GM18517 (cell line): Measurements from ENCODE around the gene EMC7.
A peak's percentile ranks its signal among the peaks of the same experiment; 100 is the strongest.
"Not testable (repeated sequence)": the region's sequence is repeated elsewhere in the genome, so short reads cannot be mapped to it uniquely, and the experiment has no call there.

Experiments used
- ATAC-seq: cut with Tn5 transposase; IDR thresholded peaks from one replicate; pipeline ENCODE4 v1.9.1; 2021; ENCODE audit warnings: mild to moderate bottlenecking, moderate library complexity; ENCODE audit not compliant: unreplicated experiment

EMC7 gene

DNA sequence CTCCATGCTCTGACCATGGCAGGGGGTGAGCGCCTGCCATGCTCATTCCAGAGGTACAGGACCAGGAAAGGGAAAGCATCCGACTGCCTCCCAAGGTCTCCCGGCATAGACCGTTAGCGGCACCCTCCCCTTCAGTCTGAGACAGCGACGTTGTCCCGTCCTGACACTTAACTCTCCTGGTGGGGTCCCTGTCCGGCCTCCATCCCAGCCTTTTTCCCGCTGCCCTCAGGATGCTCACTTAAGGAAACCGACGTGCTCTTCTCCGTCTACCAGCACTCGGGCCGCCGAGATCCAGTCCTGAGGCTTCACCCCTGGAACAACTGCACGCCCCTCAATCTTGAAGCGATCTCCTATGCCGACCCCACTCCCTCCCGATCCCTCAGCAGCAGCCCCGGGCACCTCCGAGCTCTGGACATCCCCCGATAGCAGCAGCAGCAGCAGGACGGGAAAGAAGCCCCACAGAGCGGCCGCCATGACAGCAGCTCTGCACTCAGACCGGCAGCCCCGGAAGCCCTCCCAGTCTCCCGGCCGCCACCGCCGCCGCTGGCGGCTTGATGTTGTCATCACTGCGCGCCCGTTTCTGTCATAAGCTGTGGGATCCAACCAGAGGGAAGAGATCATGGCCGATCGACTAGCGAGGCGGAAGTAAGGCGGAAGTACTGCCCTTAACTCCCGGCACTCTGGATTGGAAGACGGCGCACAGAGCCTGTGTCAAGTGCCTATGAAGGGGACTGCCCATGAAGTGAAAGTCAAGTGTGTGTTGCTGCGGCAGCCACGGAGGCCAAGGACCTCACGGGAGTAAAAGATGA, at the start of gene EMC7, which contains the start of gene PGBD4:
EMC7 (minus strand) TSS at position 497 of the 809 bp plus-strand sequence; CDS start at position 474, 23 bp downstream.
PGBD4 (plus strand) TSS at position 718 of the 809 bp plus-strand sequence. CDS start 449 bp downstream, outside the sequence.
- ATAC-seq, result peak; percentile 97

DNA sequence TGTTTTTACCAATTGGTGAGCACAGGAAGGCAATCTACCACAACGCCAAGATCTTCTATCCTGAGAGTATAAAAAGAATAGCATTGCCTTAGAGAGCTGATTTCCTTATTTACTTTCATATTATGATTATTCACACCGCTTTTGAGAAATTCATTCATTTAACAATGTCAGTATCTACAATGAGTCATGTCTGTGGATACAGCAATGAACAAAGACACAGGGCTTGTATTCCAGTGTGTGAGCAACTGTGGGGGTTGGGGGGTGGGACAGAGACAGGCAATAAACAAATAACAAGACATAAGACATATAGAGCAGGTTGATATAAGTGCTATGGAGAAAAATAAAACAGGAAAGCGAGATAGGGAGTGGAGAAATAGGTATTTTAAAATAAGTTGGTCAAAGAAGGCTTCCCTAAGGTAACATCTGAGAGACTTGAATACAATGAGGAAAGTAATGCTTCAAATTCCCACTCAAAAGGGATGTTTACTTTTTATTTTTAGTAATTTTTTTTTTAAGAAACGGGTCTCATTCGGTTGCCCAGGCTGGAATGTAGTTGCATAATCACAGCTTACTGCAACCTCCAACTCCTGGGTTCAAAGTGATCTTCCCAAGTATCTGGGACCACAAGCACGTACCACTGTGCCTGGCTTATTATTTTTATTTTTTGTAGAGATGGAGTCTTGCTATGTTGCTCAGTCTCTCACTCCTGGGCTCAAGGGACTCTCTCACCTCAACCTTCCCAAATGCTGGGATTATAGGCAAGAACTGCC, 45.9 kb upstream of the EMC7 start:
- ATAC-seq, result no peak

DNA sequence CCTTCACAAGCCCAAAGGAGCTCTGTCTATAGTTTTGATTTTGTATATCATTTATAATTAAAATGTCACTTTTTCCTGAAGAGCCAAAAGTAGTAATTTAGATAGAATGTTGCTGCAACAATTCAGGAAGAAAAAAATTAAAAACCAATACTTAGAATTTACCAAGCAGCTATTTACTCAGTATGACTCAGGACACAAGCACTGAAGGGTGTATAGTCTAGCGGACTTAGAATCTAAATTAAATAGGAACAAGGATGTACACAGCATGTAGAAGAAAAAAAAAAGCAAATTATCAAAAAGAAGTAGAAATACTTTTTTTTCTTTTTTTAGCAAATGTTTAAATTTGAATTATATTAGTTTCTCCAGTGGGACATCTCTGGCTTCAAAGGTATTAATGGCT, 31.8 kb upstream of the EMC7 start:
- ATAC-seq, result no peak

DNA sequence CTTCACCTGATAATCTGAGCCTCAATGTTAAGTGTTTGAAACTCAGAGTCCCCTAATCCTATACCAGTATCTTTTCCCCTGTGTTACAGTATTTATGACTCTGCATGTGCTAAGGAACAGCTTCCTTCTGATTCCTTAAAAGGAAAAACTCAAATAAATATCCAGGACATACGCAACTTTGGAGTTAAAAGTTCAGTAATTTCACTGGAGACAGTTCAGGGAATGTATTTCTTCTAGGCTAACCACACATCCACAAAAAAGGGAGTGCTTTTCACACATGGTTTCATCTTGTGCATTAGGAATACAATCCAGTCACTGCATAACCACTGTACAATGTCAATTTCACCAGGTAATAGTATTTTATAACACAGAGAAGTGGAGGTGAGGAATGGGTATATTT, 31.2 kb upstream of the EMC7 start:
- no peak for ATAC-seq

DNA sequence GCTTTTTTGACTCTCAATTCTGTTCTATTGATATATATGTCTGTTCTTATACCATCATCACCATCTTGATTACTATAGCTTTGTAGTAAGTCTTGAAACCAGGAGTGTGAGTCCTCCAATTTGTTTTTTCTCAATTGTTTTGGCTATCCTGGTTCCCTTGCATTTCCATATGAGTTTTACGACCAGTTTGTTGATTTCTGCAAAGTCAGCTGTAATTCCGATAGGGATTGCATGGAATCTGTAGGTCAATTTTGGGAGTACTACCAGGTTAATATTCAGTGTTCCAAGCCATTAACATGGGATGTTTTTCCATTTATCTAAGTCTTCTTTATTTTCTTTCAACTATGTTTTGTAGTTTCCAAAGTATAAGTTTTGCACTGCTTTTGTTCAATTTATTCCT, 27.2 kb upstream of the EMC7 start:
- no peak for ATAC-seq

DNA sequence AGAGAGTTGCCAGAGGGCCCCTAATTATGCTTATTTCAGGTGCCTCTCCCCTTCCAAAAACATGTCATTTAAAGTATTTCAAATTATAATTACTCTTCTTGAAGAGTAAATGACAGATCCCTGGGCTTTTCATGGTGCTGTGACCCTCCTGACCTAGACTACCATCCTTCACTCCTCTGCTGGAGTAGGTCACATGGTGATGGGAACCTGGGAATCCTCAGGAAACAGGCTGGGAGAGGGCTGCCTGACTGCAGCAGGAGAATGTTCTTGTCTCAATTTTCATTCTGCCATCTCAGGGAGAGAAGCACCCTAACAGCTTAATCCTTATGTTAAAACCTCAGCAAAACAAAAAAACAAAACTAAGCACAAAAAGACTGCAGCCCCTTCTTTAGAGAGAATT, 24.9 kb upstream of the EMC7 start:
- ATAC-seq, result no peak

DNA sequence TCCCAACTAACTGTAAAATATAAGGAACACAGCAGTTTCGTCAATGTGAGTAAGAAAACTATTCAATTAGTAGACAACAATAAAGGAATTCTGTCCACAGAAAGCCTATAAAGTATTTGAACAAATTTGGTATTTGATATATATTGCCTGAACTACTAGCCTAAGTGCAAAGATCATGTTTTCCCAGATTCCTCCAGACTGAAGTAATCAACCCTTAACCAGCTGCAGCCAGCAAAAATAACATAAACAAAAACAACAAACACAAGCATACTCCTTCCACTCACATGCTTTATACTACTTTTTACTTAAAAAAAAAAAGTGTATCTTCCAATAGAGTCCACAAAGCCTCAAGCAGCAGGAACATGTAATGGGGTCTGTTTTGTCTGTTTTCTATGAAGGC, 24.3 kb upstream of the EMC7 start:
- ATAC-seq, result no peak

DNA sequence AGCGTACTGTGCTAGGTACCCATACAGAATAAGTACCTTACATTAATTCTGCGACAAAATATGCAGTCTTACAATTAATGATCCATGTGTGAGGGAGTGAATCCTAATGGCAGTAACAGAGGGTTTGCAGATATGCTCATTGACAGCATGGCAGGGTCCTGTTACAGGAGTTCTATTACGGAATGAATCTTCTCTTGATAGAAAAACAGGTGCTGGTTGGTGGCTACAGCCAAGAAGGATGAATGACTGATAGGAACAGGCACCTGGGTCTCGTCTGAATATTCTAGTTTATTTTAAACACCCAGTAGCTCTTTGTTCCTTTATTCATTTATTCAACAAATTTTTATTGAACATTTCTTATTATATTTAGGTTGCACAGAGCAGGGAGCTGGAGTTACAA, 23.0 kb upstream of the EMC7 start:
- ATAC-seq, result no peak

DNA sequence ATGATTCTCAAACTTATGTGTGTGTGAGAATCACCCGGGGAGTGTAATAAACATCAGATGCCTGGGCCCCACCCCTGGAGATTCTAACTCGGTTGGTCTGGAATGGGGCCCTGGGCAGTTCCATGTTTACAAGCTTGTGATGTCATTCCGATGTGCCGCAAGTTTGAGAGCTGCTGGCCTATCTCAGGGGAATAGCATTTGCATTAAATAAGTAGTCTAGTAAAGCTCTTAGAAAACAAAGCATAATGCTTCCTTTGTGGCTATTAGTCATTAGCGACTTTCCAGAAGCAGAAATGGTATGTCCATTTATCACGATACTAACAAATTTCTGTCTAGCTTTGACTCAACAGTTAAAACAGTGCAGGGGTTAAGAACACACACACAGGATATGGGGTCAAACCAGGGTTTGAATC, 21.1 kb upstream of the EMC7 start:
- ATAC-seq, result no peak

DNA sequence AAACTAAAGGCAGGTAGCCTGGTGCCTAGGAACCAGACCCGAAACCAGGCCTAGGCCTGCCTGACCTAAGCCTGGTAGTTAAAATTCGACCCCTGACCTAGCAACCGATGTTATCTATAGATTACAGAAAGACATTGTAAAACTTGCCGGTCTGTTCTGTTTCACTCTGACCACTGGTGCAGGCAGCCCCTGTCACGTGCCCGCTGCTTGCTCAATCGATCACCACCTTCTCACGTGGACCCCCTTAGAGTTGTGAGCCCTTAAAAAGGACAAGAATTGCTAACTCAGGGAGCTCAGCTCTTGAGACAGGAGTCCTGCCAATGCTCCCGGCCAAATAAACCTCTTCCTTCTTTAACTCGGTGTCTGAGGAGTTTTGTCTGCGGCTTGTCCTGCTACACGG, 20.1 kb upstream of the EMC7 start:
- not testable (repeated sequence) for ATAC-seq

DNA sequence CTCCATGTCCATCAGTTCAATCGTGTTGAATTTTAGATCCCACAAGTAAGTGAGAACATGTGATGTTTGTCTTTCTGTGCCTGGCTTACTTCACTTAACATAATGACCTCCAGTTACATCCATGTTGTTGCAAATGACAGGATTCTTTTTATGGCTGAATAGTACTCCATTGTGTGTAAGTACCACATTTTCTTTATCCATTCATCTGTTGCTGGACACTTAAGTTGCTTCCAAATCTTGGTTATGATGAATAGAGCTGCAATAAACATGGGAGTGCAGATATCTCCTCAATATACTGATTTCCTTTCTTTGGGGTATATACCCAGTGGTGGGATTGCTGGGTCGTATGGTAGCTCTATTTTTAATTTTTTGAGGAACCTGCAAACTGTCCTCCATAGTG, 18.8 kb upstream of the EMC7 start:
- ATAC-seq, result not testable (repeated sequence)

DNA sequence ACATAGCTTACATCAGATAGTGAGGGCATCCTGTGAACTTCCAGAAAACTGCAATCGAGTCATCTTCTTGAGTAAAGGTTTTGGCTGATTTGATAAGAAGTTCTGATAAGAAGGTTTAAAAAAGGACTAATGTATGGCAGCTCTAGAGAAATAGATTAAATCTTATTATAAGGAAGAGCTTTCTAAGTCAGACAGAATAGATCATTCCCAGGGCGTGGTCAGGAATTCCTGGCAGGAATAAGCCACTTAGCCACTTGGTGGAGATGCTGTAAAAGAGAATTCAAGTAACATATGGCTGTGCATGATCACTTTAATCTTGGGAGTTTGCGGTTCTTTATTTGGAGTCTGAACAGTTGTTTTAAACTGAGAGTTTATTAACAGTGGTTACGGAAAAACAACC, 17.6 kb upstream of the EMC7 start:
- ATAC-seq, result no peak

DNA sequence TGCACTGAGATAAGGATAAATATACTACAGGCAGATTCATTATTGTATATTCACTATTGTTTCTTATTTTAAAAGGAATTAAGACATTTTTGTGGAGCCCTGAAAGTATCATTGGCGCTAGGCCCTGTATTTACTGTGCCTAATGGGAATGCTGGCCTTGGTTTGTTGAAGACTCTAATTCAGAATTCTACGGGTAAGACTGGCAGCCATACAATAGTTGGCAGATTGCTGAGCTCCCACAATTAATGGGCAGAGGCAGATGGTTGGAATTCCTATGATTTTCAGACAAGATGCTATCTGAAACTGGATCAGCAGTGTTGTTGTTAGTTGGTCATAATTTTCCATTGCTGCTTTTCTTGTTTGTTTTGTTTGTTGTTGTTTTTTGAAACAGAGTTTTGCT, 15.0 kb upstream of the EMC7 start:
- no peak for ATAC-seq

DNA sequence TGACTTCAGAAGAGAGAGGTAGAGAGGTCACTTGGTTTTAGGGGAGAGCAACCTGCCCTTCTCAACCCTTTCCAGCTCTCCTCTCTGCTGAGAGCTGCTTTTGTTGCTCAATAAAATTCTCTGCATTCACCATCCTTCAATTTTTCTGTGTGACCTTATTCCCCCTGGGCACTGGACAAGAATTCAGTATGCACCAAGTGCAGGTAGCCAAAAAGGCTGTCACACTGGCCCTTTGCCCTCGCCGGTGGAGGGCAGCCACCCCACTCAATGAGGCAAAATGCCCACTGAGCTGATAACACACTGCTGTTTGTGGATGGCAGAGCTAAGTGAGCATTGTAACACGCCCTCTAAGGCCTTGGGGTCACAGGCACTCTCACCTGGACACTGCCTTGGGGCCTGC, 13.1 kb upstream of the EMC7 start:
- ATAC-seq, result no peak

DNA sequence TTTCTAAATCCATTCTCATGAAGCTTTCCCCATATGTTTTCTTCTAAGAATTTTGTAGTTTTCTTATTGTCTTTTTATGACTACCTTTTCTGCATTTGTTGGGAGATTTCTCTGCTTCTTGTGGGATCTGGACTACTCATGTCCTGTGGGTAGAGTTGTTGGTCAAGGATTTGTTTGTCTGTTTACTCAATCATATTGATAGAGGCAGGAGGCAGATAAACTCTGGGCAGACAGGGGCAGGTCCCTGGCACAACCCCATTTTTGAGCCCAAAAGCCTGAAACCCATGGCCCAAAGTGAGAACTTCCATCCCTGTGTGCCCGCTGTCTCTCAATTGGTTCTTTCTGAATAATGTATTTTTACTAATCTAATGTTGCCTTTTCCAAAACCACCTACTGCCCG, 12.6 kb upstream of the EMC7 start:
- ATAC-seq, result no peak

DNA sequence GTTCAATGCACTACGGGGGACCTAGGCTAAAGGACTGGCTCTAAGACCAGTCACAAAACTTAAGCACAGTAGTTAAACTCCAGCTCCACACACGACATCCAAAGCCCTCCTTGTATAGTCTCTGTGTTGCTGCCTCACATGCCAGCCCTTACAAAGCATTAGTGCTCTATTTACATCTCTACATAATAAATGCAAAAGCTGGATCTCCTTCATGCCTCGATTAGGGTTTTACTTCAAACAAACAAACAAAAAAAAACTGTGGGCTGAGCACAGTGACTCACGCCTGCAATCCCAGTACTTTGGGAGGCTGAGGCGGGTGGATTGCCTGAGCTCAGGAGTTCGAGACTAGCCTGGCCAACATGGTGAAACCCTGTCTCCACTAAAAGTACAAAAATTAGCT, 9.8 kb upstream of the EMC7 start:
- ATAC-seq, result no peak

DNA sequence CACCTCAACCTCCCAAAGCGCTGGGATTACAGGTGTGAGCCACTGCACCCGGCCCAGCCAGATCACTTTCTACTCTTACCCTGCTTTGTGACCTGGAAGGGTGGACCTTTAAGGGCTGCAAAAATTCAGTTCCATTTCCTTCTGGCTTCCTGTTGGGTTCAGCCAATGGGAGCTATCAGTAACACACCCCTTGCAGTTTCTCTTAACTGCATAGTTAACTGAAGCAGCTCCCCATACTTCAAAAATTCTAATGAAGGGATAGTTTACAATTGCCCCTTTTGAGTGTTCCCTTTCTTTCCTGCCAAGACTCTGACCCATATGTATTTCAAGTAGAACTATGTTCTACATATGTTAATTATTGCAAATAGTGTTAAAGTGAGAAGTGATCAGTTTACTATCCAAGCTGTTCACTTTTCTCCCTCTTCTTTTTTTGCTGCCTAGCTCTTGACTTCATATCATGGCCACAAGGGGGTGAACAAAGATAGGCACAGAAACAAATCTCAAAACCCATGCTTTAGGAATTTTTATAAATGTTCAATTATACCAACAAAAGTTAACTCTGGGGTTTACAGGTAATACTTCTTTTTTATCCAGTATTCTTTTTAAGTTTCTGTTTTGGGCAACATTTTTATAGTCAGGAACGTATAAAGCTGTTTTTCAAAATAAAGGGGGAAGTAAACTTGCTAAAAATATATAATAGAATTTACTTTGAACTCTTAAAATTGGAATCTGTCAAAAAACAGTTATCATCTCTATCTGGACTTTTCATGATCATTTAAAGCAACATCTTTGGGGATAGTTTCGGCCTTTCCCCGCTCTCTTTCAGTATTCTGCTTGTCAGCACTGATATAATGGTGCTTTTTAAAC, 8.4 kb upstream of the EMC7 start:
- no peak for ATAC-seq

DNA sequence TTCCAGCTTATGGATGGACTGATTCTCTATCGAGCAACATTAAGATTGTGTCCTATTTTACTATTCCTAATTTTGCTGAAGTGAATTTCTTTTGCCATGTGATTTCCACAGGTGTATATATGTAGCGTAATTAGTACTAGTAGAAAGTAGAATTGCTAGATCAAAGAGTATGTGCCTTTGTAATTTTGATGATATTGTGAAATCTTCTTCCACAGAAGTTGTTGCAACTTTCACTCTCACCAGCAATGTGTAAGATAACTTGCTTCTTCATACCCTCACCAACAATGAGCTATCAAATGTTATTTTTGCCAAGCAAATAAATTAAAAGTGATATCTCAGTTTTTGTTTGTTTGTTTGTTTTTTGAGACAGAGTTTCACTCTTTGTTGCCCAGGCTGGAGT, 5.7 kb upstream of the EMC7 start:
- no peak for ATAC-seq

DNA sequence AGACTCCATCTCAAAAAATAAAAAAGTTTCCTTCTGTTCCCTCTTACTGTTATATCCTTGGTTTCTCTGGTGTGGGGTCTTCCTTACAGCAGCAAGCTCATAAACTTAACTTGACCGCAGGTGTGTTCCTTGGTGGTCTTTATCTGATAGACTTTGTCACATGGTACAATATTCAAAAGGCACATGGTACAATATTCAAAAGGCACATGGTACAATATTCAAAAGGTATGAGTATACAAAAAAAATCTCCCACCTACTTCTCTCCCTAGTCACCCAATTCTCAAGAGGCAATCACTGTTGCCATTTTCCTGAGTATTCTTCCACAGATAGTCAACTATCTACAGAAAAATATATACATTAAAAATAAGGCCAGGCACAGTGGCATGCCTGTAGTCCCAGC, 4.8 kb upstream of the EMC7 start:
- ATAC-seq, result no peak

DNA sequence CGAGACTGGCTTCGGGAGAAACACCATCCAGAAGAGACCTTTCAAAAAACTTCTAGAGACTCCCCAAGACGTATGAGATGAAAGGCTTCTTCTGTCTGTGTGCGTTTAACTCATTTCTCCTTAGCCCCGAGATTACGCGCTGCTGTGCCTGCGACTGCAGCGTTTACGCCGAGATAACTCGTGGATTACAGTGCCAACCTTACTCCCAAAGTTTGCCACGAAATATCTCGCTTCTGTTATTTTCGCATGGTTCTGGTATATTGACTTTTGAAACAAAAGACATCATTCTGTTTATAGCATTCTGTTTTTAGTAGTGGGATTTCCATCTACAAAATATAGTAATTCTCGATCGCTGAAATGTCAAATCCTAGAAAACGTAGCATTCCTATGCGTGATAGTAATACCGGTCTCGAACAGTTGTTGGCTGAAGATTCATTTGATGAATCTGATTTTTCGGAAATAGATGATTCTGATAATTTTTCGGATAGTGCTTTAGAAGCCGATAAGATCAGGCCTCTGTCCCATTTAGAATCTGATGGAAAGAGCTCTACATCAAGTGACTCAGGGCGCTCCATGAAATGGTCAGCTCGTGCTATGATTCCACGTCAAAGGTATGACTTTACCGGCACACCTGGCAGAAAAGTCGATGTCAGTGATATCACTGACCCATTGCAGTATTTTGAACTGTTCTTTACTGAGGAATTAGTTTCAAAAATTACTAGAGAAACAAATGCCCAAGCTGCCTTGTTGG, 688 bp upstream of the EMC7 start:
- ATAC-seq, result peak; percentile 29

DNA sequence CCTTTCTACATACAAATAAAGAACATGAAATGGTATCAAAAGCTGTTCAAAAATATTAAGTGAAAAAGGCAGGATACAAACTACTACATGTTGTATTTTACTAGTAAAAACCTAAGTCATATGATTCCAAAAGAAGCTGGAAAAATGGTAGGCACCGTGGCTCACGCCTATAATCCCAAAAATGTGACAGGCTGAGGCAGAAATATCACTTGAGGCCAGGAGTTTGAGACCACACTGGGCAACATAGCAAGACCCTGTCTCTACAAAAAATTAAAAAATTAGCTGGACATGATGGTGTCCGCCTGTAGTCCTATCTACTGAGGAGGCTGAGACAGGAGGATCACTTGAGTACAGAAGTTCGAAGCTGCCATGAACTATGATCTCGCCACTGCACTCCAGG, 1.7 kb downstream of the EMC7 start:
- no peak for ATAC-seq
